Activated naive CD8-positive, alpha-beta T cell treated with anti-CD3 and anti-CD28 coated beads for 36 hours (primary cell): ENCODE results near the gene COL5A2. TPM values are rescaled to one million over a fixed set of nuclear protein-coding genes. Genes with fewer than 3 reads are reported as not detected.

Experiments
- DNase-seq: peaks from one replicate; pipeline ENCODE4 v3.0.0; 2021
- H3K27ac Mint-ChIP-seq: one replicate; pipeline ENCODE4 v1.8.0; 2022; ENCODE audit warnings: mild to moderate bottlenecking, moderate library complexity, mixed read lengths
- H3K27me3 Mint-ChIP-seq: one replicate; pipeline ENCODE4 v1.8.0; 2022; ENCODE audit warnings: mild to moderate bottlenecking, mixed read lengths
- H3K36me3 Mint-ChIP-seq: one replicate; pipeline ENCODE4 v1.8.0; 2021; ENCODE audit warnings: mild to moderate bottlenecking, mixed read lengths
- H3K4me1 Mint-ChIP-seq: one replicate; pipeline ENCODE4 v1.8.0; 2021; ENCODE audit warnings: mixed read lengths
- H3K4me3 Mint-ChIP-seq: one replicate; pipeline ENCODE4 v1.8.0; 2022; ENCODE audit warnings: mild to moderate bottlenecking, moderate library complexity, mixed read lengths
- H3K9me3 Mint-ChIP-seq: one replicate; pipeline ENCODE4 v1.8.0; 2022; ENCODE audit warnings: mixed read lengths
- total RNA-seq, 2 experiments: library from RNA; stranded (reverse); gene quantifications; one replicate each; pipeline ENCODE4 v1.2.3, GENCODE V29; 2021

COL5A2 gene
- total RNA-seq, 2 experiments from 2014 or later, result 3.1 to 3.3 TPM

GRCh38 chr2:189076572-189076971 lies 103.0 kb downstream of the COL5A2 start:
- no peaks in the 10 kb centered on the region for H3K4me1 Mint-ChIP-seq
- H3K36me3 Mint-ChIP-seq, result no peaks in the 10 kb centered on the region
- no peak overlapping the region for H3K27ac Mint-ChIP-seq
- H3K27me3 Mint-ChIP-seq, result no peaks in the 10 kb centered on the region
- H3K9me3 Mint-ChIP-seq, result no peaks in the 10 kb centered on the region
- H3K4me3 Mint-ChIP-seq, result no peak overlapping the region
- no peak for DNase-seq

DNA sequence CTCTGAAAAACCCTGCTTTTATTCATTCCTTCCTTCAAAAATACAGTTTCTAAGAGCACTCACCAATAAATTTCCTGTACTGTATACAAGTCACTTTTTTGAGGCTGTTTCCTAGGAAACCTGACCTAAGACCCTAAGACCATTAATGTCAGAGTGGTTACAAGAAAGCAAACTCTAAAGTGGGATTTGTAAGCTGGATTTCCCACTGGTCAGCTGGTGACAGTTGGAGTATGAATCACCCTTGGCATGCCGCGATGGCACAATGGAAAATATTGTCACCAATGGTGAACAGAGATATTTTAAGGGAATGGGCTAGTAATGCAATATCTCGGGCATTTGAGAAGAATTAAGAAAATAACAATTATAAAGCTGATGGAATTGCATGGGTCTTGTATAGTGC lies 103.4 kb downstream of the COL5A2 start:
- Mint-ChIP-seq H3K4me1 (no peaks in the 10 kb centered on the region), H3K9me3 (no peaks in the 10 kb centered on the region), H3K27ac (no peak overlapping the region), H3K36me3 (no peaks in the 10 kb centered on the region), H3K4me3 (no peak overlapping the region), H3K27me3 (no peaks in the 10 kb centered on the region)
- no peak for DNase-seq

DNA sequence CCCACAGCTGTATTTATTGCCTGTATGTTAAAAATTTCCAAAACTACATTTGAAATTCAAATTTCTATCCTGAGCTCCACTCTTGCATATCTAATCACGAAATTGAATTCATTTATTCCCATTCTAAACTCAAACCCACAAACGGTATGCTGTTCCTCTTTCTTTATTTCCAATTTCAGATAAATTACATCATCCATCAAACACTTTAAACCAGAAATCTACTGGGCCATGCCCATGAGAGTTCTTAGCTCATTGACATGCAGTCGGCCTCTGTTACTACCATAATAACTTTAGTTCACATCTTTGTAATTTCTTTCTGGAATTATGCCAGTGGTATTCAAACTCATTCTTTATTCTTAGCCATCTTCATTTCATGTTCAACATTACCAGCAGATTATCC lies 105.1 kb downstream of the COL5A2 start:
- Mint-ChIP-seq H3K9me3 (no peaks in the 10 kb centered on the region), H3K27ac (no peak overlapping the region), H3K27me3 (no peaks in the 10 kb centered on the region), H3K4me1 (no peaks in the 10 kb centered on the region), H3K4me3 (no peak overlapping the region), H3K36me3 (no peaks in the 10 kb centered on the region)
- DNase-seq, result no peak

DNA sequence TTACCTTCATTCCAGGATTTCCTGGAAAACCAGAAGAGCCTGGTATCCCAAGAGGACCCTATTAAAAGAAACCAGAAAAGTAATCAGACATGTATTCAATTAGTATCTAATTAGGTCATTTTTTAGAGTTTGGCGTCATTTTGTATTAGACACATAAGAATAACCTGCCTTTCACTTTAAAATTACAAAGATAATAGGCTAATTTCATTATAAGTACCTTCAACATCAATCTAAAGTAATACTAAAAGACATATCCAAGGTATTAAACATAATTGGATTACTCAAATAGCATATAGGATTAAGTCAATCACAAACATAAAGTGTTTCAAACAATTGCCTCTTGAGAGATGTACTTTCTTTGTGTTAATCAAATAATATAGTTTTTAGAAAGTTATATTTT lies 107.5 kb downstream of the COL5A2 start:
- no peaks in the 10 kb centered on the region for H3K4me1 Mint-ChIP-seq
- H3K27me3 Mint-ChIP-seq, result no peaks in the 10 kb centered on the region
- no peak overlapping the region for H3K4me3 Mint-ChIP-seq
- H3K36me3 Mint-ChIP-seq, result no peaks in the 10 kb centered on the region
- H3K27ac Mint-ChIP-seq, result no peak overlapping the region
- no peak for DNase-seq
- H3K9me3 Mint-ChIP-seq, result no peaks in the 10 kb centered on the region

DNA sequence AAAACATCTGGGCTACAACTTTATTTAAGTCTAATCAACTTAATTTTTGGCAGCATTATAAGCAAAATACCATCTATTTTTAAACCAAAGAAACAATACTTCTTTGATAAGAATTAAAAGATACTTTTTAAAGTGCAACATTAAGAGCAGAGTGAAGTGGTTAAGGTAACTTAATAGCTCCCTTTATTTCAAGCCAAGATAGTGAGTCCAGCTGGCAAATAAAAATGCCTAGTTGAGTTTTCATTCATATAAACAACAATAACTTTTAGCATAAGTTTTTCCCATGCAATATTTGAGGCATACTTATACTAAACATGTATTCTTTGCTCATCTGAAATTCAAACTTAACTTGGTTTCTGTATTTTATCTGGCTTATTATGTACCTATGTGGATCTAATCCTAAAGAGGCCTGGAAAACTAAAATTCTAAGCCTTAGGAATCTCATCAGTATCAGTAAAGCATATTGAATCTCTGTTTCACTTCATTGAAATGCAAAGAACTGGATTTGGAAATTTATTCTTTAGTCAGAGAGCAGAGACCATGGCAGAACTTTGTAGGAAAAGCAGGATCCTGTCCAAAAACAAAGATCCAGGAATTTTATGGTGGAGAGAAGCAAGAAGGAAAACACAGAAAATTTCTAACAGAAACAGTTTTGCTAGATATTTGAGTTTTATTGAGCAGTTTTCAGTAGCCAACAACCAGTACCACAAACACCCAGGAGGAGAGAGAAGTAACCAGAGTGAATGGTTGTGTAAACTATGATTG lies 109.5 kb downstream of the COL5A2 start:
- Mint-ChIP-seq H3K36me3 (no peaks in the 10 kb centered on the region), H3K9me3 (no peaks in the 10 kb centered on the region), H3K4me3 (no peak overlapping the region), H3K4me1 (no peaks in the 10 kb centered on the region), H3K27ac (no peak overlapping the region), H3K27me3 (no peaks in the 10 kb centered on the region)
- no peak for DNase-seq

DNA sequence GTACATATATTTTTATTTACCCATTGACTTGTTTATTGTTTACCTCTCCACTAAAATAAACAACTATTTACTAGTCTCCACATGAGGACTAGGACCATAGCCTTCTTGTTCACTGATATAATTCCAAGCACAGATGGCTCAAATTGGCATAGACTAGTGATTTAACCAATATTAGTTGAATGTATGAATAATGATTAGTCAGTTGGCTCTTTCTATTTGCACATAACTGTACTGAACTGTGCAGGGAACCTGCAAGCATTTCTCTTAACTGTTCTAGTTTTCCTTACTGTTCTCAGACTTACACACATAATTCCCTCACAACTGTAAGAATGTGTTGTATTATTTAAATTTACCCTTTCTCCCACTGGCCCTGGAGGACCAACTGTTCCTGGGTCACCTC lies 113.5 kb downstream of the COL5A2 start:
- H3K4me1 Mint-ChIP-seq, result no peaks in the 10 kb centered on the region
- DNase-seq, result no peak
- H3K27ac Mint-ChIP-seq, result no peak overlapping the region
- H3K36me3 Mint-ChIP-seq, result no peaks in the 10 kb centered on the region
- no peaks in the 10 kb centered on the region for H3K9me3 Mint-ChIP-seq
- no peak overlapping the region for H3K4me3 Mint-ChIP-seq
- H3K27me3 Mint-ChIP-seq, result no peaks in the 10 kb centered on the region

- Mint-ChIP-seq H3K36me3 (no peaks in the 10 kb centered on the region), H3K4me3 (no peak overlapping the region), H3K27ac (no peak overlapping the region), H3K4me1 (no peaks in the 10 kb centered on the region), H3K27me3 (no peaks in the 10 kb centered on the region), H3K9me3 (no peaks in the 10 kb centered on the region)
- DNase-seq, result no peak
These were observed 119.4 kb downstream of the COL5A2 start for GRCh38 chr2:189060096-189060642.

GRCh38 chr2:189057316-189057715 lies 122.2 kb downstream of the COL5A2 start:
- H3K4me3 Mint-ChIP-seq, result no peak overlapping the region
- no peaks in the 10 kb centered on the region for H3K36me3 Mint-ChIP-seq

DNA sequence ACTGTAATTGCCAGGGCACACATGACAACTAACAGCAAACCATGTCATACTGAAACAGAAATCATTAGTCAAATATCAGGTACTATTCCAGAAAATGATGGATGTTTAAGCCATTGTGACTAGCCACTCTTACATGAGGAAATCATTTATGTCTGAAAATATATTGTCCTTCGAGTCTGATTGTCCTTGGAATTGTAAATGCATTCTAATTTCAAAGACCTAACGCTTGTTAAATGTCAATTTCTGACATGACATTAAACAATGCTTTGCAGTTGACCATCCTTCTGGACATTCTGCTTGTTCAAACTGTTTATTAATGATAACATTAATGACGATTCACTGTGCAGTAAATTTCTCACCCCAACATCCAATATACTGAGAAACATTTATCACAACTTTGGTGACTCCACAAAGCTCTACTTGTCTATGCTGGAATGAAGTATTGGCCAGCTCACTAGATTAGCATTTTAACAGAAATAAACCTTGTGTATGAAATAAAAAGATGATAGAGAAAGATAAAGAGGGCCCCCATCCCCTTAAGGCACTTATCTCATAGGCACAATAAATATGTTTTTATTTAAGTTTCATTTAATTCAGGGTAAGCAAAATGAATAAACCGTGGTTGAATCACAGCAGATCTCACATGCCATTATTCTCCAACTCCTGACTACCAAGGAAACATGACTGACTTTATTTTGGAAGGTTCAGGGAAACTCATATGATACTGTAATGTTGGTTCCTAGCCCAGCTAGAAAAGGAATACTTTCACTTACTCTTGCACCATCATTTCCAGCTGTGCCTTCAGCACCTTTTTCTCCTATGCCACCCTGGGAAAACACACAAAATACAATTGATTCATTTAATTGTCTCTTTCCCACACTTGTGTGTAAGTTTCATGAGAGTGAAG lies 123.1 kb downstream of the COL5A2 start:
- H3K4me3 Mint-ChIP-seq, result no peak overlapping the region
- H3K36me3 Mint-ChIP-seq, result no peaks in the 10 kb centered on the region
- no peak for DNase-seq
- H3K4me1 Mint-ChIP-seq, result no peaks in the 10 kb centered on the region
- H3K27ac Mint-ChIP-seq, result no peak overlapping the region
- no peaks in the 10 kb centered on the region for H3K27me3 Mint-ChIP-seq
- no peaks in the 10 kb centered on the region for H3K9me3 Mint-ChIP-seq

More at GRCh38 chr2:189057316-189057715, 122.2 kb downstream of the COL5A2 start:
- H3K9me3 Mint-ChIP-seq, result no peaks in the 10 kb centered on the region
- DNase-seq, result no peak
- H3K27ac Mint-ChIP-seq, result no peak overlapping the region
- H3K4me1 Mint-ChIP-seq, result no peaks in the 10 kb centered on the region
- no peaks in the 10 kb centered on the region for H3K27me3 Mint-ChIP-seq

- Mint-ChIP-seq H3K27ac (no peak overlapping the region), H3K4me3 (no peak overlapping the region), H3K4me1 (peaks cover 1% of the 10 kb centered on the region), H3K9me3 (no peaks in the 10 kb centered on the region), H3K27me3 (no peaks in the 10 kb centered on the region), H3K36me3 (no peaks in the 10 kb centered on the region)
- DNase-seq, result no peak
These were observed 129.3 kb downstream of the COL5A2 start for GRCh38 chr2:189050165-189050712.

GRCh38 chr2:189049709-189050164 lies 129.8 kb downstream of the COL5A2 start:
- no peak overlapping the region for H3K4me3 Mint-ChIP-seq
- no peaks in the 10 kb centered on the region for H3K27me3 Mint-ChIP-seq
- H3K9me3 Mint-ChIP-seq, result no peaks in the 10 kb centered on the region
- H3K36me3 Mint-ChIP-seq, result no peaks in the 10 kb centered on the region
- no peak for DNase-seq
- no peak overlapping the region for H3K27ac Mint-ChIP-seq
- H3K4me1 Mint-ChIP-seq, result peaks cover 1% of the 10 kb centered on the region

DNA sequence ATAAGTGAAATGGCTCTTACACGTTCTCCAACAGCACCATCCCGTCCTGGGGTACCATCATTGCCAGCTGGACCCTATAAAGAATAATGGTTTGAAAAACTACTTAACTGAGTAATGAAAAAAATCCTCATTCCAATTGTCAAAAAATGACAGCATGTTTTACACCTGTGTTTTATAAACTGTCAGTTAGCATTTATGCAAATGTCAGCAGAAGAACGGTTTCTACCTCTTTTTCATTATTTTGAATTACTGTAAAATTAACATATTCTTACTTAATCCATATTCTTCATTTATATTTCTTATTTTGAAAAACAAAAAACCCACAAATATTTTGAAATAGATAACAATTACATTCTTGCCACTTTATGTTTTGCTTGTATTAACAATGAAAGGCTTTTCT lies 131.4 kb downstream of the COL5A2 start:
- H3K27ac Mint-ChIP-seq, result no peak overlapping the region

GRCh38 chr2:189047171-189047888 lies 132.2 kb downstream of the COL5A2 start:
- no peak for DNase-seq
- Mint-ChIP-seq H3K4me1 (peaks cover 1% of the 10 kb centered on the region), H3K4me3 (no peak overlapping the region), H3K27ac (no peak overlapping the region), H3K9me3 (no peaks in the 10 kb centered on the region), H3K36me3 (no peaks in the 10 kb centered on the region), H3K27me3 (no peaks in the 10 kb centered on the region)

More for the DNA sequence above, 131.4 kb downstream of the COL5A2 start:
- DNase-seq, result no peak
- Mint-ChIP-seq H3K27me3 (no peaks in the 10 kb centered on the region), H3K4me3 (no peak overlapping the region), H3K9me3 (no peaks in the 10 kb centered on the region), H3K4me1 (peaks cover 1% of the 10 kb centered on the region), H3K36me3 (no peaks in the 10 kb centered on the region)

DNA sequence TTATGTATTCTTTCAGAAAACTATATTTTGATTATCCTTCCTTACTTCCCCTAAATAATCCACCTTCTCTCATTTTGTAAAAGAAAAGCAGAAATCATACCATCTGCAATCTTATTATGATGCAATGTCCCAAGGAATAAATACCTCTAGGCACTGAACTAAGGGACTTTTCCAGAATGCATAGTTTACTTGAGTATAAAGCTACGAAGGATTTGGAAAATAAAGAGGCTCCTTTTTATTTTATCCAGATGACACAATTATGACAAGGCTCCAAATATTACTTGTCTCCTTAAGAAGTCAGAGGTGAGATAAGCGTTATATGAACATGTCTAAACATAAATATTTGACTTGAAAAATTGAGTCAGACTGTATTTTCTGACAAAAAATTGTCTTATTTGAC lies 133.2 kb downstream of the COL5A2 start:
- Mint-ChIP-seq H3K27me3 (no peaks in the 10 kb centered on the region), H3K4me3 (no peak overlapping the region), H3K27ac (no peak overlapping the region), H3K4me1 (peaks cover 1% of the 10 kb centered on the region), H3K9me3 (no peaks in the 10 kb centered on the region), H3K36me3 (no peaks in the 10 kb centered on the region)
- no peak for DNase-seq
